Kidney (tissue), 14 donors: ENCODE measurements around the gene PAQR7. TPM values are rescaled to one million over a fixed set of nuclear protein-coding genes. Genes with fewer than 3 reads are reported as not detected.

ENCODE experiments used
- DNase-seq, 5 donors: peaks; one replicate each; pipeline ENCODE4 v3.0.0-alpha.2; 2013 to 2020
- FAIRE-seq: peaks from 2 replicates; lab custom pipeline; 2012; peaks lifted over from hg19 to GRCh38; lab: Jason Lieb, UNC
- H3K27ac ChIP-seq, 2 donors: one replicate each; pipeline ENCODE4 v1.7.0; 2013; ENCODE audit warnings: low read depth in 2 of 2, low read length in 2 of 2, inconsistent platforms in 1 of 2
- H3K27me3 ChIP-seq: one replicate; pipeline ENCODE4 v1.7.1; 2013; ENCODE audit warnings: low read length, inconsistent platforms; ENCODE audit not compliant: control insufficient read depth, insufficient read depth
- H3K36me3 ChIP-seq, 3 donors: one replicate each; pipeline versions ENCODE4 v1.7.0 to v1.7.1; 2013; ENCODE audit warnings: low read length in 3 of 3, control low read depth in 1 of 3, inconsistent platforms in 1 of 3; ENCODE audit not compliant: insufficient read depth in 3 of 3, control insufficient read depth in 2 of 3
- H3K4me1 ChIP-seq, 3 donors: one replicate each; pipeline versions ENCODE4 v1.7.0 to v1.7.1; 2013; ENCODE audit warnings: low read length in 3 of 3, inconsistent platforms in 1 of 3, low read depth in 1 of 3; ENCODE audit not compliant: control insufficient read depth in 2 of 3, insufficient read depth in 2 of 3
- H3K4me3 ChIP-seq, 3 donors: one replicate each; pipeline versions ENCODE4 v1.7.0 to v1.8.1; 2013; ENCODE audit warnings: low read length in 3 of 3, control low read depth in 1 of 3, inconsistent platforms in 1 of 3
- H3K9ac ChIP-seq, 3 donors: one replicate each; pipeline versions ENCODE4 v1.7.0 to v1.7.1; 2013; ENCODE audit warnings: low read length in 3 of 3, control low read depth in 1 of 3, inconsistent platforms in 1 of 3
- H3K9me3 ChIP-seq, 3 donors: one replicate each; pipeline versions ENCODE4 v1.7.0 to v1.7.1; 2013; ENCODE audit warnings: low read length in 3 of 3, control low read depth in 1 of 3, inconsistent platforms in 1 of 3; ENCODE audit not compliant: control insufficient read depth in 2 of 3, insufficient read depth in 1 of 3
- intact Hi-C: fragments of 100-400 bp; cut with DNase I; formaldehyde crosslinking; loops from one replicate; pipeline ENCODE4 v1.11.1; 2022
- polyA plus RNA-seq: library from polyadenylated mRNA; stranded (reverse); fragments of 350-450 nt; fragmentation: Illumina TruSeq; extraction: RNeasy Lipid Tissue Mini Kit (QIAGEN cat#74804); gene quantifications from one replicate; pipeline ENCODE4 v1.2.3, GENCODE V29; 2014; ENCODE audit warnings: low read depth, low replicate concordance; ENCODE audit not compliant: insufficient read depth
- total RNA-seq: library from RNA; stranded (reverse); fragmentation: NEBNext Ultra II Directional; extraction: Animal tissue kit (Norgen Biotek cat#: 25700); gene quantifications from one replicate; pipeline ENCODE4 v1.2.1, GENCODE V29; 2021
- TF ChIP-seq, protein P1 (sequence below): IDR thresholded peaks from 3 replicates; pipeline ENCODE4 v1.5.1; 2012; ENCODE audit warnings: mild to moderate bottlenecking, moderate library complexity, borderline replicate concordance; ENCODE audit not compliant: insufficient read depth; ENCODE audit errors: extremely low read depth
- donor health status: control.
- donor health status: control.
- donor health status: control.
- donor health status: control.
- donor health status: control.
- donor health status: DM: yes; HTN: yes; CAD: no.
- donor health status: Normal renal cell carcinoma (clear cell type).

The PAQR7 gene
- total and polyA plus RNA-seq, 2 donors from 2014 or later, result 30.2 to 52.0 TPM

DNA sequence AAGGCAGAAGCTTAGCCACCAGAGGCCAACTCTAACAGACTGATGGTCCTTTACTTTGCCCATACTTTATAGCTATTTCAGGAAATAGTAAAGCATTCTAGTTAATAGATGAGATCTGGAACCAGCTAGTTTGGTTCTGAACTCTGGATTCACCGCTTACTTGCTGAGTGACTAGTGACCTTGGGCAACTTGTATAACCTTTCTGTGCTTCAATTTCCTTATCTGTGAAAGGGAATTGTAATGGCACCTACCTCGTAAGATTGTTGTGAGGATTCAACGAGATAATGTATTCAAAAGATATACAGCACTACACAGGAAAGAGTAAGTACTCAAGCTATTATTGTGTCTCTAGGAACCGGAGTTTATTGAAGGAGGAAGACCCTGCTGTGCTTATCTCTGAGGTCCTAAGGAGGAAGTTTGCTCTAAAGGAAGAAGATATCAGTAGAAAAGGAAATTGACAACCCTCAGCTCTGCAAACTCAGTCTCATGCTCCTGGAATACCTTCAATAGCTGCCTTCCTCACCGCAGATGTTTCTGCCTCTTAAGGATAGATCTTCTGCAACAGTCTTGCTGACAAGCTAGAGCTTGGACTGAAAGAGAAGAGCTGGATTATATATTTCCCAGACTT lies 43.8 kb downstream of the PAQR7 start:
- H3K27me3 ChIP-seq, result no peaks in the 10 kb centered on the region
- FAIRE-seq (no peak), DNase-seq (no peak)
- peaks cover 0 to 7% (median 0%) of the 10 kb centered on the region in 3 donors for H3K4me1 ChIP-seq
- TF ChIP-seq, protein P1, sequence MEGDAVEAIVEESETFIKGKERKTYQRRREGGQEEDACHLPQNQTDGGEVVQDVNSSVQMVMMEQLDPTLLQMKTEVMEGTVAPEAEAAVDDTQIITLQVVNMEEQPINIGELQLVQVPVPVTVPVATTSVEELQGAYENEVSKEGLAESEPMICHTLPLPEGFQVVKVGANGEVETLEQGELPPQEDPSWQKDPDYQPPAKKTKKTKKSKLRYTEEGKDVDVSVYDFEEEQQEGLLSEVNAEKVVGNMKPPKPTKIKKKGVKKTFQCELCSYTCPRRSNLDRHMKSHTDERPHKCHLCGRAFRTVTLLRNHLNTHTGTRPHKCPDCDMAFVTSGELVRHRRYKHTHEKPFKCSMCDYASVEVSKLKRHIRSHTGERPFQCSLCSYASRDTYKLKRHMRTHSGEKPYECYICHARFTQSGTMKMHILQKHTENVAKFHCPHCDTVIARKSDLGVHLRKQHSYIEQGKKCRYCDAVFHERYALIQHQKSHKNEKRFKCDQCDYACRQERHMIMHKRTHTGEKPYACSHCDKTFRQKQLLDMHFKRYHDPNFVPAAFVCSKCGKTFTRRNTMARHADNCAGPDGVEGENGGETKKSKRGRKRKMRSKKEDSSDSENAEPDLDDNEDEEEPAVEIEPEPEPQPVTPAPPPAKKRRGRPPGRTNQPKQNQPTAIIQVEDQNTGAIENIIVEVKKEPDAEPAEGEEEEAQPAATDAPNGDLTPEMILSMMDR, result no peak
- no peak overlapping the region for H3K9ac ChIP-seq
- H3K27ac ChIP-seq, result no peak overlapping the region
- no peaks in the 10 kb centered on the region for H3K9me3 ChIP-seq
- intact Hi-C loops, result no loop called here
- H3K36me3 ChIP-seq, result peaks cover 11 to 66% (median 48%) of the 10 kb centered on the region in 3 donors
- H3K4me3 ChIP-seq, result no peak overlapping the region

DNA sequence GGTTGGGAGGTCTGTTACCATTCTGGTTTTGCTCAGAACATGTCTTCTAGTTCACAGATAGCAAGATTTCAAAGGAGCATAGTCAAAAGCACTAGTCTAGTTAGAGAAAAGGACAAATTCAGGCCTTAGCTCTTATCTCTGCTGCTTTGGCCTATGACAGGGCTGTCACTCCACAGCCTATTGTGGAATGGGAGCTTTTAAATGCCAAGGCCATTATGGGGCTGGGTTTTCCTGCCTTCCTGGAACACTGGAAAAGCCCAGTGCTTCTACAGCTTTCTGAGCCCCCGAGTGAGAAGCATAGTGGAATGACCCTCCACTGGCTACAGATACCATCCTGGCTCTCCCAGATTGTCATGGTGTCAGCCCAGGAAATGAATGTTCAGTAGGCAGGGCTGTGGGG lies 46.5 kb downstream of the PAQR7 start:
- FAIRE-seq (no peak), DNase-seq (no peak)
- no peak overlapping the region for H3K27ac ChIP-seq
- peaks cover 0 to 5% (median 0%) of the 10 kb centered on the region in 3 donors for H3K4me1 ChIP-seq
- no peaks in the 10 kb centered on the region for H3K27me3 ChIP-seq
- H3K4me3 ChIP-seq, result no peak overlapping the region
- TF ChIP-seq, protein P1, result no peak
- H3K36me3 ChIP-seq, result peaks cover 11 to 80% (median 52%) of the 10 kb centered on the region in 3 donors
- H3K9ac ChIP-seq, result no peak overlapping the region
- H3K9me3 ChIP-seq, result no peaks in the 10 kb centered on the region
- intact Hi-C loops, result no loop called here

GRCh38 chr1:25828491-25828890 lies 47.0 kb downstream of the PAQR7 start:
- H3K4me3 ChIP-seq, result no peak overlapping the region
- intact Hi-C loops, result no loop called here
- H3K27me3 ChIP-seq, result no peaks in the 10 kb centered on the region
- H3K36me3 ChIP-seq, result peaks cover 11 to 80% (median 50%) of the 10 kb centered on the region in 3 donors
- no peak overlapping the region for H3K27ac ChIP-seq
- H3K9ac ChIP-seq, result no peak overlapping the region
- no peak for FAIRE-seq
- peaks cover 0 to 5% (median 0%) of the 10 kb centered on the region in 3 donors for H3K4me1 ChIP-seq
- no peaks in the 10 kb centered on the region for H3K9me3 ChIP-seq
- DNase-seq, result no peak
- TF ChIP-seq, protein P1, result no peak
